Neural progenitor cell (in vitro differentiated cells): Measurements from ENCODE around the gene SNAPIN. TPM values are rescaled to one million over a fixed set of nuclear protein-coding genes. Genes with fewer than 3 reads are reported as not detected.

Experiments used
- DNase-seq: peaks from one replicate; pipeline ENCODE4 v3.0.0-alpha.2; 2016; ENCODE audit warnings: low spot score
- H2AFZ ChIP-seq: fragments of 200-600 bp; sonication (generic); replicated peaks from 2 replicates; pipeline ENCODE4 v1.6.1; 2016; ENCODE audit warnings: antibody characterized with exemption
- H3F3A ChIP-seq: fragments of 200-600 bp; sonication (generic); 2 replicates; pipeline ENCODE4 v1.6.1; 2016; ENCODE audit warnings: antibody characterized with exemption, low read depth
- H3K27ac ChIP-seq: fragments of 200-600 bp; sonication (generic); 2 replicates; pipeline ENCODE4 v1.5.1; 2016; ENCODE audit warnings: mild to moderate bottlenecking
- H3K27me3 ChIP-seq: fragments of 200-600 bp; sonication (generic); 2 replicates; pipeline ENCODE4 v1.6.1; 2016; ENCODE audit warnings: mild to moderate bottlenecking, moderate library complexity
- H3K36me3 ChIP-seq: fragments of 200-600 bp; sonication (generic); 2 replicates; pipeline ENCODE4 v1.5.1; 2016
- H3K4me1 ChIP-seq: fragments of 200-600 bp; sonication (generic); 2 replicates; pipeline ENCODE4 v1.6.1; 2016; ENCODE audit warnings: mixed run types
- H3K4me2 ChIP-seq: fragments of 200-600 bp; sonication (generic); 2 replicates; pipeline ENCODE4 v1.6.1; 2016
- H3K4me3 ChIP-seq: fragments of 200-600 bp; sonication (generic); 2 replicates; pipeline ENCODE4 v1.5.1; 2016
- H3K79me2 ChIP-seq: fragments of 200-600 bp; sonication (generic); 2 replicates; pipeline ENCODE4 v1.6.1; 2016; ENCODE audit warnings: low read depth
- H3K9ac ChIP-seq: fragments of 200-600 bp; sonication (generic); 2 replicates; pipeline ENCODE4 v1.6.1; 2016
- H3K9me3 ChIP-seq: fragments of 200-600 bp; sonication (generic); 2 replicates; pipeline ENCODE4 v1.5.1; 2016; ENCODE audit warnings: low read depth
- H4K20me1 ChIP-seq: fragments of 200-600 bp; sonication (generic); 2 replicates; pipeline ENCODE4 v1.6.1; 2016; ENCODE audit warnings: low read depth
- H3K27ac Mint-ChIP-seq: 3 replicates; pipeline ENCODE4 v1.8.0; 2021; ENCODE audit warnings: mixed read lengths
- H3K27me3 Mint-ChIP-seq: 2 replicates; pipeline ENCODE4 v1.8.0; 2022; ENCODE audit warnings: low read depth, mild to moderate bottlenecking, inconsistent platforms, moderate library complexity, mixed read lengths; ENCODE audit not compliant: insufficient read depth
- H3K36me3 Mint-ChIP-seq: 3 replicates; pipeline ENCODE4 v1.8.0; 2021; ENCODE audit warnings: mixed read lengths
- H3K4me1 Mint-ChIP-seq: 3 replicates; pipeline ENCODE4 v1.8.0; 2021; ENCODE audit warnings: mixed read lengths
- H3K4me3 Mint-ChIP-seq: 3 replicates; pipeline ENCODE4 v1.8.0; 2021; ENCODE audit warnings: mild to moderate bottlenecking, moderate library complexity, mixed read lengths
- H3K9me3 Mint-ChIP-seq: 3 replicates; pipeline ENCODE4 v1.8.0; 2020; ENCODE audit warnings: mixed read lengths
- CTCF ChIP-seq: fragments of 200-600 bp; sonication (generic); IDR thresholded peaks from 2 replicates; pipeline ENCODE4 v1.5.1; 2017; ENCODE audit warnings: antibody characterized with exemption, mild to moderate bottlenecking
- EZH2 ChIP-seq: fragments of 200-600 bp; sonication (generic); IDR thresholded peaks from 2 replicates; pipeline ENCODE4 v1.6.1; 2017; ENCODE audit warnings: antibody characterized with exemption, mild to moderate bottlenecking, moderate library complexity
- EZH2phosphoT487 ChIP-seq: fragments of 200-600 bp; sonication (generic); IDR thresholded peaks from 2 replicates; pipeline ENCODE4 v1.6.1; 2017; ENCODE audit warnings: antibody characterized with exemption
- total RNA-seq: library from RNA; depleted of rRNA; stranded (reverse); fragments of >200 nt; gene quantifications from 2 replicates; pipeline ENCODE4 v1.2.3, GENCODE V29; 2015; ENCODE audit warnings: low replicate concordance

The SNAPIN gene
- 50.1 and 52.4 TPM in 2 replicates for total RNA-seq

- Histone ChIP-seq H3K36me3 (peaks cover 11% of the 10 kb centered on the region), H3K4me1 (peaks cover 5% of the 10 kb centered on the region), H3K9ac (peak within 1 kb of the TSS; percentile 63), H3K27me3 (no peaks in the 10 kb centered on the region), H3F3A (peaks cover 46% of the 10 kb centered on the region), H3K79me2 (peaks cover 14% of the 10 kb centered on the region), H2AFZ (peak within 1 kb of the TSS; percentile 86), H3K9me3 (no peaks in the 10 kb centered on the region), H4K20me1 (peaks cover 19% of the 10 kb centered on the region), H3K4me2 (peak within 1 kb of the TSS; percentile 85), H3K4me3 (peak within 1 kb of the TSS; percentile 72), H3K27ac (peak within 1 kb of the TSS; percentile 58)
- TF ChIP-seq CTCF (peak; percentile 25), EZH2phosphoT487 (no peak)
- Mint-ChIP-seq H3K27me3 (peaks cover 4% of the 10 kb centered on the region), H3K36me3 (peaks cover 8% of the 10 kb centered on the region), H3K4me3 (peak within 1 kb of the TSS; percentile 97), H3K27ac (peak within 1 kb of the TSS; percentile 85), H3K4me1 (peaks cover 20% of the 10 kb centered on the region), H3K9me3 (no peaks in the 10 kb centered on the region)
- peak; percentile 95 for DNase-seq
These were observed at the start of gene SNAPIN for GRCh38 chr1:153658400-153659174. TSS of gene SNAPIN (plus strand) at chr1:153658703. CDS start at chr1:153658744, 41 bp downstream.

- H3K27ac ChIP-seq = no peak overlapping the region
- peak; percentile 77 for DNase-seq
- H3K27me3 Mint-ChIP-seq = peaks cover 14% of the 10 kb centered on the region
These were observed 49.5 kb upstream of the SNAPIN start for GRCh38 chr1:153608742-153609584.

GRCh38 chr1:153609585-153609907 is 49.0 kb upstream of the SNAPIN start:
- H3K4me1 Mint-ChIP-seq = peaks cover 33% of the 10 kb centered on the region
- no peaks in the 10 kb centered on the region for H3K79me2 ChIP-seq
- H2AFZ ChIP-seq = no peak overlapping the region
- no peaks in the 10 kb centered on the region for H3K36me3 Mint-ChIP-seq
- H3K27ac Mint-ChIP-seq = peak overlapping the region; percentile 86
- peak overlapping the region; percentile 58 for H3K4me3 Mint-ChIP-seq
- H3K9me3 Mint-ChIP-seq = no peaks in the 10 kb centered on the region
- H3K36me3 ChIP-seq = no peaks in the 10 kb centered on the region
- H3K4me3 ChIP-seq = no peak overlapping the region
- no peaks in the 10 kb centered on the region for H3K27me3 ChIP-seq
- TF ChIP-seq CTCF (no peak), EZH2 (no peak), EZH2phosphoT487 (no peak)
- no peaks in the 10 kb centered on the region for H3K9me3 ChIP-seq
- H3K4me1 ChIP-seq = peaks cover 31% of the 10 kb centered on the region
- no peak overlapping the region for H3K27ac ChIP-seq
- H3F3A ChIP-seq = no peaks in the 10 kb centered on the region
- no peaks in the 10 kb centered on the region for H4K20me1 ChIP-seq
- no peak for DNase-seq
- H3K4me2 ChIP-seq = no peak overlapping the region
- peaks cover 15% of the 10 kb centered on the region for H3K27me3 Mint-ChIP-seq
- H3K9ac ChIP-seq = no peak overlapping the region

More at GRCh38 chr1:153608742-153609584, 49.5 kb upstream of the SNAPIN start:
- peak overlapping the region; percentile 58 for H3K4me3 Mint-ChIP-seq
- H4K20me1 ChIP-seq = no peaks in the 10 kb centered on the region
- no peaks in the 10 kb centered on the region for H3K36me3 Mint-ChIP-seq
- peaks cover 33% of the 10 kb centered on the region for H3K4me1 Mint-ChIP-seq
- H3K27ac Mint-ChIP-seq = peak overlapping the region; percentile 86
- H2AFZ ChIP-seq = peak overlapping the region; percentile 66
- no peaks in the 10 kb centered on the region for H3K9me3 Mint-ChIP-seq
- H3K27me3 ChIP-seq = no peaks in the 10 kb centered on the region
- H3K36me3 ChIP-seq = no peaks in the 10 kb centered on the region
- H3K4me2 ChIP-seq = peak overlapping the region; percentile 21
- H3K4me1 ChIP-seq = peaks cover 31% of the 10 kb centered on the region
- no peaks in the 10 kb centered on the region for H3F3A ChIP-seq
- no peaks in the 10 kb centered on the region for H3K79me2 ChIP-seq
- H3K4me3 ChIP-seq = no peak overlapping the region
- no peak for TF ChIP-seq EZH2phosphoT487
- no peak for TF ChIP-seq CTCF
- TF ChIP-seq EZH2 = no peak
- no peak overlapping the region for H3K9ac ChIP-seq
- no peaks in the 10 kb centered on the region for H3K9me3 ChIP-seq
